Measurements from ENCODE around the gene RAB17.

Gene RAB17

DNA sequence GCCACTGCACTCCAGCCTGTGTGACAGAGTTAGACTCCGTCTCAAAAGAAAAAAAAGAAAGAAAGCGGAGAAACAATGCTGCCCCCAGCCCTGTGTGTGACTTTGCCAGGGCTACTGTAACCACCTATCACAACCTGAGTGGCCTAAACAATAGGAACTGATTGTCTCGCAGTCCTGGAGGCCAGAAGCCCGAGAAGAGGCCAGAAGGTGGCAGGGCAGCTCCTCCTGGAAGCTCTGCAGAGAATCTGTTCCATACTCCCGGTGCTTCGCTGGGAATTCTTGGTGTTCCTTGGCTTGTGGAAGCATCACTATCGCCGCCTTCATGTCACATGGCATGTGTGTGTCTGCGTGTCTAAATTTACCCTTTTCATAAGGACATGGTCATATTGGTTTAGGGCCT lies 14.4 kb upstream of the RAB17 start:
- TF ChIP-seq EZH2 (IDR thresholded peaks at IDR 0.05; ENCODE audit: borderline replicate concordance, low read length) = no peak
- TF ChIP-seq, protein P1, sequence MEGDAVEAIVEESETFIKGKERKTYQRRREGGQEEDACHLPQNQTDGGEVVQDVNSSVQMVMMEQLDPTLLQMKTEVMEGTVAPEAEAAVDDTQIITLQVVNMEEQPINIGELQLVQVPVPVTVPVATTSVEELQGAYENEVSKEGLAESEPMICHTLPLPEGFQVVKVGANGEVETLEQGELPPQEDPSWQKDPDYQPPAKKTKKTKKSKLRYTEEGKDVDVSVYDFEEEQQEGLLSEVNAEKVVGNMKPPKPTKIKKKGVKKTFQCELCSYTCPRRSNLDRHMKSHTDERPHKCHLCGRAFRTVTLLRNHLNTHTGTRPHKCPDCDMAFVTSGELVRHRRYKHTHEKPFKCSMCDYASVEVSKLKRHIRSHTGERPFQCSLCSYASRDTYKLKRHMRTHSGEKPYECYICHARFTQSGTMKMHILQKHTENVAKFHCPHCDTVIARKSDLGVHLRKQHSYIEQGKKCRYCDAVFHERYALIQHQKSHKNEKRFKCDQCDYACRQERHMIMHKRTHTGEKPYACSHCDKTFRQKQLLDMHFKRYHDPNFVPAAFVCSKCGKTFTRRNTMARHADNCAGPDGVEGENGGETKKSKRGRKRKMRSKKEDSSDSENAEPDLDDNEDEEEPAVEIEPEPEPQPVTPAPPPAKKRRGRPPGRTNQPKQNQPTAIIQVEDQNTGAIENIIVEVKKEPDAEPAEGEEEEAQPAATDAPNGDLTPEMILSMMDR (IDR thresholded peaks at IDR 0.05; ENCODE audit: low read length) = no peak; the same call in 1 of the 2 replicates
- Histone ChIP-seq H3K27ac (ENCODE audit: low read depth, low read length, poor library complexity, severe bottlenecking) (no peak overlapping the region), H3K36me3 (ENCODE audit: insufficient read depth, low read length) (no peaks in the 10 kb centered on the region), H3F3A (ENCODE audit: insufficient read depth, low read length) (no peaks in the 10 kb centered on the region), H3K4me2 (ENCODE audit: low read length) (no peak overlapping the region), H4K20me1 (ENCODE audit: insufficient read depth, low read length) (no peaks in the 10 kb centered on the region), H3K9ac (ENCODE audit: low read length) (no peak overlapping the region), H3K9me2 (ENCODE audit: low read depth, low read length) (no peaks in the 10 kb centered on the region), H2AFZ (ENCODE audit: low read length) (no peak overlapping the region), H3K79me2 (ENCODE audit: insufficient read depth, low read length) (no peaks in the 10 kb centered on the region), H3K4me3 (ENCODE audit: low read depth, low read length, poor library complexity, severe bottlenecking) (no peak overlapping the region), H3K9me3 (ENCODE audit: low read length) (no peaks in the 10 kb centered on the region), H3K4me1 (ENCODE audit: insufficient read depth, low read length, severe bottlenecking) (peaks cover 19% of the 10 kb centered on the region), H3K27me3 (ENCODE audit: insufficient read depth, low read length) (no peaks in the 10 kb centered on the region)

DNA sequence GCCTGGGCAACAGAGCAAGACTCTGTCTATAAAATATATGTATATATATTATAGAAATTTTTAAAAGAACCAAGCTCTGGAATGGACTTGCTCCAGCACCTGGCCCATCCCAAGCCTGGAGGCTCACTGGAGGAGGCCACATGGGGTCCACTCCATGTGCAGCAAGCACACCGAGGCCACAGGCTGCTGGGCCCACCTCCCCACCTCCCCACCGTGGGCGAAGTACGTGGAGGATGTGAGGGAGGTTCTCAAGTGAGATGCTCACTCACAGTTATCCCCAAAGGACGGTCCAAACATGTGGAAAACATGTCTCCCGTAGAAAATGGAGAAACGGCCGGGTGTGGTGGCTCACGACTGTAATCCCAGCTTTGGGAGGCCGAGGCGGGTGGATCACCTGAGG lies 13.9 kb upstream of the RAB17 start:
- H2AFZ ChIP-seq (ENCODE audit: low read length) = no peak overlapping the region
- peaks cover 22% of the 10 kb centered on the region for H3K4me1 ChIP-seq (ENCODE audit: insufficient read depth, low read length, severe bottlenecking)
- H3K79me2 ChIP-seq (ENCODE audit: insufficient read depth, low read length) = no peaks in the 10 kb centered on the region
- H3K9me2 ChIP-seq (ENCODE audit: low read depth, low read length) = no peaks in the 10 kb centered on the region
- H4K20me1 ChIP-seq (ENCODE audit: insufficient read depth, low read length) = no peaks in the 10 kb centered on the region
- no peak overlapping the region for H3K27ac ChIP-seq (ENCODE audit: low read depth, low read length, poor library complexity, severe bottlenecking)
- H3K27me3 ChIP-seq (ENCODE audit: insufficient read depth, low read length) = no peaks in the 10 kb centered on the region
- no peaks in the 10 kb centered on the region for H3F3A ChIP-seq (ENCODE audit: insufficient read depth, low read length)
- no peaks in the 10 kb centered on the region for H3K36me3 ChIP-seq (ENCODE audit: insufficient read depth, low read length)
- no peaks in the 10 kb centered on the region for H3K9me3 ChIP-seq (ENCODE audit: low read length)
- no peak overlapping the region for H3K4me2 ChIP-seq (ENCODE audit: low read length)
- TF ChIP-seq, protein P1 (IDR thresholded peaks at IDR 0.05; ENCODE audit: low read length) = no peak
- no peak for TF ChIP-seq EZH2 (IDR thresholded peaks at IDR 0.05; ENCODE audit: borderline replicate concordance, low read length)
- no peak overlapping the region for H3K4me3 ChIP-seq (ENCODE audit: low read depth, low read length, poor library complexity, severe bottlenecking)
- H3K9ac ChIP-seq (ENCODE audit: low read length) = no peak overlapping the region

DNA sequence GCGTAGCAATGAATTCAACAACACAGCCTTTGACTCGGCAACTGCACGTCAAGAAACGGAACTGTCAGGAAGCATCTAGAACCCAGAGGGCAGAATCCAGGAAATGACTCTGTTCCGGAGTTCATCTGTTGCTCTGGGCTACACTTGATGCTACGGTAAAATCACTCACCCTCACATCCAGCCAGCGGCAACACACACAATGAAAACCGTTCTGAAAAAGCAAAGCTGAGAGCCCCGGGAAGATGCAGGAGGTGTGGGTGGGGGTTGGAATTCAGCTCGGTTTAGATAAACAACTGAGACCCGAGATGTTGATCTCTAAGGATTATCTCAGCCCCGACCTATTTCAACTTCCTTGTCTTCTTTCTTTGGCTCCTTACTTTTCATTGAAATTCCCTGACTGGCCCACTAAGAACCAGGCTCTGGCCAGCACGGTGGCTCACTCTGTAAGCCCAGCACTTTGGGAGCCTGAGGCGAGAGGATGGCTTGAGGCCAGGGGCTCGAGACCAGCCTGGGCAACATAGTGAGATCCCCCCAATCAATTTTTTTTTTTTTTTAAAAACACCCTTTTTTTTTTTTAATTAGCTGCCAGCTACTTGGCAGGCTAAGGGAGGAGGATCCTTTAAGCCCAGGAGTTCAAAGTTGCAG lies 13.3 kb upstream of the RAB17 start:
- no peaks in the 10 kb centered on the region for H3F3A ChIP-seq (ENCODE audit: insufficient read depth, low read length)
- H3K4me1 ChIP-seq (ENCODE audit: insufficient read depth, low read length, severe bottlenecking) = peaks cover 22% of the 10 kb centered on the region
- no peaks in the 10 kb centered on the region for H3K27me3 ChIP-seq (ENCODE audit: insufficient read depth, low read length)
- peak overlapping the region; percentile 51 for H3K4me2 ChIP-seq (ENCODE audit: low read length)
- TF ChIP-seq, protein P1 (IDR thresholded peaks at IDR 0.05; ENCODE audit: low read length) = no peak
- TF ChIP-seq EZH2 (IDR thresholded peaks at IDR 0.05; ENCODE audit: borderline replicate concordance, low read length) = no peak
- peak overlapping the region; percentile 15; the same call in 1 of the 2 replicates for H2AFZ ChIP-seq (ENCODE audit: low read length)
- H3K27ac ChIP-seq (ENCODE audit: low read depth, low read length, poor library complexity, severe bottlenecking) = no peak overlapping the region
- H4K20me1 ChIP-seq (ENCODE audit: insufficient read depth, low read length) = no peaks in the 10 kb centered on the region
- no peak overlapping the region; the same call in 1 of the 2 replicates for H3K9ac ChIP-seq (ENCODE audit: low read length)
- H3K79me2 ChIP-seq (ENCODE audit: insufficient read depth, low read length) = no peaks in the 10 kb centered on the region
- H3K9me3 ChIP-seq (ENCODE audit: low read length) = no peaks in the 10 kb centered on the region
- no peaks in the 10 kb centered on the region for H3K36me3 ChIP-seq (ENCODE audit: insufficient read depth, low read length)
- H3K9me2 ChIP-seq (ENCODE audit: low read depth, low read length) = no peaks in the 10 kb centered on the region
- H3K4me3 ChIP-seq (ENCODE audit: low read depth, low read length, poor library complexity, severe bottlenecking) = no peak overlapping the region
